AG09309 (cell line): ENCODE results near the gene PRRT3.
A peak's percentile ranks its signal among the peaks of the same experiment; 100 is the strongest.

ENCODE experiments used
- DNase-seq: peaks from one replicate; pipeline ENCODE4 v3.0.0-alpha.2; 2010; ENCODE audit warnings: low read depth
- H3K4me3 ChIP-seq: 2 replicates; pipeline ENCODE4 v1.5.1; 2011; ENCODE audit warnings: mild to moderate bottlenecking, low read depth, low read length, moderate library complexity; ENCODE audit not compliant: control insufficient read depth
- TF ChIP-seq, protein P1 (sequence below): IDR thresholded peaks from 2 replicates; pipeline ENCODE4 v1.5.1; 2011; ENCODE audit warnings: mild to moderate bottlenecking, low read depth, low read length, inconsistent platforms; ENCODE audit not compliant: insufficient read depth, control insufficient read depth; ENCODE audit errors: missing control alignments

The PRRT3 gene

DNA sequence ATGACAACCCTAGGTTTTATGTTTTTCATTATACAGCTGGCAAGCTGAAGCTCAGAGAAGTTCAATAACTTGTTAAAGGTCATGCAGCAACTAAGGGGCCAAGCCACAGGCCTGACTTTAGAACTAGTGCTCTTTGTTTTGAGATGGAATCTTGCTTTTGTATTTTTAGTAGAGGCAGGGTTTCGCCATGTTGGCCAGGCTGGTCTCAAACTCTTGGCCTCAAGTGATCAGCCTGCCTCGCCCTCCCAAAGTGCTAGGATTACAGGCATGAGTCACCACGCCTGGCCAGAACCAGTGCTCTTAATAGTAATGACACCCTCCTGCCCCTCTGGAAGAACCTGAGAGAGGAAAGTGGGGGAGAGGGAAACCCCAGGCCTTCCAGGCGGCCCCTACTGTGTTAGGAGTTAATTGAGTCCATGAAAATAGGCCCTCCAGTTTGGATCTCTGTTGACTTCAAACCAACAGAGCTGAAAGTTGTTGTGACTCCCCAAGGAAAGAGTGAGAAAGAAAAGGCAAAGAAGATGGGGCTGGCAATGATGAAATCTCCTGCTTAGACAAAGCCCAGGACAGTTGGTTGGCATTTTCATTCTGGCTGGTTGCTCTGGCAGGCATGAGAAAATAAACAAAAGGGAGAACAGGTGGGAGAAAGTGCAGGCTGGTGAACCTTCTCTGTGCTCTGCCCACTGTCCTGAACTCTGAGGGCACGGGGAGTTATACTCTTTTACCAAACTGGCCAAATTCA is 3.6 kb upstream of the PRRT3 start:
- no peak overlapping the region for H3K4me3 ChIP-seq
- DNase-seq, result no peak
- TF ChIP-seq, protein P1, sequence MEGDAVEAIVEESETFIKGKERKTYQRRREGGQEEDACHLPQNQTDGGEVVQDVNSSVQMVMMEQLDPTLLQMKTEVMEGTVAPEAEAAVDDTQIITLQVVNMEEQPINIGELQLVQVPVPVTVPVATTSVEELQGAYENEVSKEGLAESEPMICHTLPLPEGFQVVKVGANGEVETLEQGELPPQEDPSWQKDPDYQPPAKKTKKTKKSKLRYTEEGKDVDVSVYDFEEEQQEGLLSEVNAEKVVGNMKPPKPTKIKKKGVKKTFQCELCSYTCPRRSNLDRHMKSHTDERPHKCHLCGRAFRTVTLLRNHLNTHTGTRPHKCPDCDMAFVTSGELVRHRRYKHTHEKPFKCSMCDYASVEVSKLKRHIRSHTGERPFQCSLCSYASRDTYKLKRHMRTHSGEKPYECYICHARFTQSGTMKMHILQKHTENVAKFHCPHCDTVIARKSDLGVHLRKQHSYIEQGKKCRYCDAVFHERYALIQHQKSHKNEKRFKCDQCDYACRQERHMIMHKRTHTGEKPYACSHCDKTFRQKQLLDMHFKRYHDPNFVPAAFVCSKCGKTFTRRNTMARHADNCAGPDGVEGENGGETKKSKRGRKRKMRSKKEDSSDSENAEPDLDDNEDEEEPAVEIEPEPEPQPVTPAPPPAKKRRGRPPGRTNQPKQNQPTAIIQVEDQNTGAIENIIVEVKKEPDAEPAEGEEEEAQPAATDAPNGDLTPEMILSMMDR, result no peak

DNA sequence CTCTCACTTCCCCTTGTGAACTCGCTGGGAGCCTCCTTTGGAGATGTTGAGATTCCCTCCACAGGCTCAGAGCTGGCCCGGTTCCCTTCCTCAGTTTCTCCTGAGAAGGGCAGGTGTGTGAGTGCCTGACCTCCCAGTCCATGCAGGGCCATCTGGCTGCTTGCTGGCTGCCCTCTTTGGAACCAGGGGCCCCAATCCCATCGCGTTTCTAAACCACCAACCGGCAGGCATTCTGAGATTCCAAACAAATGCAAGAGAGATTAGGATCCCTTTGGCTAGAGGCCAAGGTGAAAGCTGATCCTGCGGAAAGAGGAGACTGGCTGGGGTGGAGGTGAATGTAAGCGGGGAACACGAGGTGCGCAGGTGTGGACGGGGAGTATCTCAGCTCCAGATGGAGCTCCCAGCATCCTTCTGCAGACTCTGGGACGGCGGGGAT is 2.9 kb upstream of the PRRT3 start:
- TF ChIP-seq, protein P1, result no peak
- no peak for DNase-seq
- H3K4me3 ChIP-seq, result no peak overlapping the region

DNA sequence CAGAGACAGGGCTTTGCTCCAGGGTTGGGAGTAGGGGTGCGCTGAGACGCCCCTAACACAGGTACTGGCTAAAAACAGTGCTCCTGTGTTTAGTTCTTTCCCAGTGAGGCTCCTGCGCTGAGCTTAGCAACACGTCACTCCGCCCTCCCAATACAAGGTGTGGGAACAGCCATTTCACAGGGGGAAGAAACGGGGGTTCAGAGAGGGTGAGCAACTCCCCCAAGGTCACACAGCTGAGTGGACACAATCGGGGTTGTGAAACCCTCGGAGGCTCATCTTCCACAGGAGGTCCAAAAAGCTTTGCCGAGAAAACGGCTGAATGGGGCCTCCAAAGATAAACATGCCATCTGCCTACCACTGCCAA is 628 bp downstream of the PRRT3 start:
- DNase-seq, result no peak
- TF ChIP-seq, protein P1, result no peak
- peak overlapping the region; percentile 67 for H3K4me3 ChIP-seq

- no peak overlapping the region for H3K4me3 ChIP-seq
- TF ChIP-seq, protein P1, result no peak
- no peak for DNase-seq
Observed at GRCh38 chr3:9951126-9951525, 1.1 kb downstream of the PRRT3 start.

DNA sequence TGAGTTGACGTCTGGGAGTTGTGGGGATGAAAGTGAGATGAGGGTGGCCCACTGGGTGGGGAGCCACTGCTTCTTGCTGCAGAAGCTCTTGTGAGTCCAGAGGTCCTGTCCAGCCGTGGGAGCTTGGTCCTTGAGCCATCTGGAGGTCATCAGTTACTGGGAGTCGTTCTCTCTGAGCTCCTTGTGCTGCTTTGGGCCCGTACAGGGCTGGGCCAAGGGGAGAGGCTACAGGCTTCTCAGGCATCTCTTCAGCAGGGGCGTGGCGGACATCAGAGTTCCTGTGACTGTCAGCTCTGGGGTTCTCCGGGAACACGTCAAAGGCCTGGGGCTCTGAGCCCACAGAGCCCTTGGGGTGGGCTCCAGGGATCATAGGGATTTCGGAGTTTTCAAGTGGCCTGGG is 2.6 kb downstream of the PRRT3 start:
- no peak overlapping the region for H3K4me3 ChIP-seq
- TF ChIP-seq, protein P1, result no peak
- DNase-seq, result no peak

GRCh38 chr3:9949115-9949514 is 3.1 kb downstream of the PRRT3 start:
- DNase-seq, result no peak
- H3K4me3 ChIP-seq, result no peak overlapping the region
- TF ChIP-seq, protein P1, result no peak
